ENCODE measurements around the gene ADAM21. TPM values are rescaled to one million over a fixed set of nuclear protein-coding genes. Genes with fewer than 3 reads are reported as not detected.
"Not testable (repeated sequence)": the region's sequence is repeated elsewhere in the genome, so short reads cannot be mapped to it uniquely, and the experiment has no call there.

The ADAM21 gene
- total RNA-seq, 4 donors from 2014 or later = 0.07 TPM; not detected in 3

GRCh38 chr14:70472253-70473159, 20.5 kb downstream of the ADAM21 start:
- no peak overlapping the region for H3K27ac ChIP-seq
- no peaks in the 10 kb centered on the region for H3K4me1 ChIP-seq
- H3K27me3 ChIP-seq = no peaks in the 10 kb centered on the region
- DNase-seq = no peak
- H3K9me3 ChIP-seq = no peaks in the 10 kb centered on the region
- H3K36me3 ChIP-seq = no peaks in the 10 kb centered on the region
- intact Hi-C loops (cut with DNase I; ENCODE audit: low total_unique reads) = no loop called here
- no peak overlapping the region for H3K4me3 ChIP-seq
- no peak for TF ChIP-seq CTCF (IDR thresholded peaks at IDR 0.05)
- no peak for TF ChIP-seq POLR2A (IDR thresholded peaks at IDR 0.05)

GRCh38 chr14:70473825-70474224, 21.9 kb downstream of the ADAM21 start:
- TF ChIP-seq CTCF (IDR thresholded peaks at IDR 0.05) (no peak), POLR2A (IDR thresholded peaks at IDR 0.05) (no peak)
- Histone ChIP-seq H3K9me3 (no peaks in the 10 kb centered on the region), H3K27ac (no peak overlapping the region), H3K36me3 (no peaks in the 10 kb centered on the region), H3K27me3 (no peaks in the 10 kb centered on the region), H3K4me1 (no peaks in the 10 kb centered on the region), H3K4me3 (no peak overlapping the region)
- no peak for DNase-seq
- intact Hi-C loops (cut with DNase I; ENCODE audit: low total_unique reads) = no loop called here

DNA sequence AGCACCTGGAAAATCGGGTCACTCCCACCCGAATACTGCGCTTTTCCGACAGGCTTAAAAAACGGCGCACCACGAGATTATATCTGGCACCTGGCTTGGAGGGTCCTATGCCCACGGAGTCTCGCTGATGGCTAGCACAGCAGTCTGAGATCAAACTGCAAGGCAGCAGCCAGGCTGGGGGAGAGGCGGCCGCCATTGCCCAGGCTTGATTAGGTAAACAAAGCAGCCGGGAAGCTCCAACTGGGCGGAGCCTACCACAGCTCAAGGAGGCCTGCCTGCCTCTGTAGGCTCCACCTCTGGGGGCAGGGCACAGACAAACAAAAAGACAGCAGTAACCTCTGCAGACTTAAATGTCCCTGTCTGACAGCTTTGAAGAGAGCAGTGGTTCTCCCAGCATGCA, 23.5 kb downstream of the ADAM21 start:
- H3K4me3 ChIP-seq; H3K4me1 ChIP-seq; H3K27ac ChIP-seq; H3K27me3 ChIP-seq; DNase-seq; intact Hi-C loops (cut with DNase I; ENCODE audit: low total_unique reads); H3K36me3 ChIP-seq; H3K9me3 ChIP-seq: not testable (repeated sequence)

DNA sequence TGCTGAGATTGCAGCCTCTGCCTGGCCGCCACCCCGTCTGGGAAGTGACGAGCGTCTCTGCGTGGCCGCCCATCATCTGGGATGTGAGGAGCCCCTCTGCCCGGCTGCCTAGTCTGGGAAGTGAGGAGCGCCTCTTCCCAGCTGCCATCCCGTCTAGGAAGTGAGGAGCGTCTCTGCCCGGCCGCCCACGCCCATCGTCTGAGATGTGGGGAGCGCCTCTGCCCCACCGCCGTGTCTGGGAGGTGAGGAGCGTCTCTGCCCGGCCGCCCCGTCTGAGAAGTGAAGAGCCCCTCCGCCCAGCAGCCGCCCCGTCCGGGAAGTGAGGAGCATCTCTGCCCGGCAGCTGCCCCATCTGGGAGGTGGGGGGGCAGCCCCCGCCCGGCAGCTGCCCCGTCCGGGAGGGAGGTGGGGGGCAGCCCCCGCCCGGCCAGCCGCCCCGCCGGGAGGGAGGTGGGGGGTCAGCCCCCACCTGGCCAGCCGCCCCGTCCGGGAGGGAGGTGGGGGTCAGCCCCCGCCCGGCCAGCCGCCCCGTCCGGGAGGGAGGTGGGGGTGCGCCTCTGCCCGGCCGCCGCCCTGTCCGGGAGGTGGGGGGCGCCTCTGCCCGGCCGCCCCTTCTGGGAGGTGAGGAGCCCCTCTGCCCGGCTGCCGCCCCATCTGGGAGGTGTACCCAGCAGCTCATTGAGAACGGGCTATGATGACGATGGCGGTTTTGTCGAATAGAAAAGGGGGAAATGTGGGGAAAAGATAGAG, 25.6 kb downstream of the ADAM21 start:
- H3K27me3 ChIP-seq; H3K9me3 ChIP-seq; H3K4me3 ChIP-seq; H3K4me1 ChIP-seq; intact Hi-C loops (cut with DNase I; ENCODE audit: low total_unique reads); DNase-seq; H3K27ac ChIP-seq; H3K36me3 ChIP-seq: not testable (repeated sequence)

GRCh38 chr14:70489579-70490200, 37.7 kb downstream of the ADAM21 start:
- TF ChIP-seq POLR2A (IDR thresholded peaks at IDR 0.05) (no peak), CTCF (IDR thresholded peaks at IDR 0.05) (no peak)
- DNase-seq = no peak
- Histone ChIP-seq H3K36me3 (no peaks in the 10 kb centered on the region), H3K9me3 (peaks cover 0 to 23% of the 10 kb centered on the region in 2 donors), H3K27me3 (no peaks in the 10 kb centered on the region), H3K4me1 (no peaks in the 10 kb centered on the region), H3K27ac (no peak overlapping the region), H3K4me3 (no peak overlapping the region)
- intact Hi-C loops (cut with DNase I; ENCODE audit: low total_unique reads) = no loop called here

- intact Hi-C loops (cut with DNase I; ENCODE audit: low total_unique reads) = no loop called here
- H3K27ac ChIP-seq = no peak overlapping the region
- no peak overlapping the region for H3K4me3 ChIP-seq
- H3K9me3 ChIP-seq = peaks cover 0 to 14% of the 10 kb centered on the region in 2 donors
- H3K27me3 ChIP-seq = no peaks in the 10 kb centered on the region
- no peaks in the 10 kb centered on the region for H3K36me3 ChIP-seq
- H3K4me1 ChIP-seq = no peaks in the 10 kb centered on the region
- DNase-seq = no peak
- TF ChIP-seq CTCF (IDR thresholded peaks at IDR 0.05) (no peak), POLR2A (IDR thresholded peaks at IDR 0.05) (no peak)
Observed at GRCh38 chr14:70498191-70498590, 46.2 kb downstream of the ADAM21 start.
